KG1 (cell line): Measurements from ENCODE around the gene MARCKS.

Source experiments
- DNase-seq: peaks from one replicate; lab custom pipeline; 2025; lab: John Stamatoyannopoulos, UW

The MARCKS gene

DNA sequence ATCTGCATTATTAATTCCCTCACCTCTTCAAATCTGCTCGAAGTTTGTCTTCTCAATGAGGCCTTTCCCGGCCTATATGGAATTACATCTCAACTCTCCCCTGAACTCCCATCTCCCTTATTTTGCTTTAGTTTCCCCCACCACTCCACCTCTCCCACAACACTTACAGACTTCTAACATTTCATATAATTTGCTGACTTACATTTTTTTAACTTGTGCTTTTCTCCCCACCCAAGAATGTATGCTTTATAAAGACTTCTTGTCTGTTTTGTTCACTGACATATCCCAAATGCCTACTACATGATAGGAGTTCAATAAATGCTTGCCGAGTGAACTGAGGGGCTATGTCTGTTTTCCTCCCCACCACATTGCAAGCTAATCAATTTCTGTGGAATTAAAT is 3.9 kb upstream of the MARCKS start:
- DNase-seq: no peak

DNA sequence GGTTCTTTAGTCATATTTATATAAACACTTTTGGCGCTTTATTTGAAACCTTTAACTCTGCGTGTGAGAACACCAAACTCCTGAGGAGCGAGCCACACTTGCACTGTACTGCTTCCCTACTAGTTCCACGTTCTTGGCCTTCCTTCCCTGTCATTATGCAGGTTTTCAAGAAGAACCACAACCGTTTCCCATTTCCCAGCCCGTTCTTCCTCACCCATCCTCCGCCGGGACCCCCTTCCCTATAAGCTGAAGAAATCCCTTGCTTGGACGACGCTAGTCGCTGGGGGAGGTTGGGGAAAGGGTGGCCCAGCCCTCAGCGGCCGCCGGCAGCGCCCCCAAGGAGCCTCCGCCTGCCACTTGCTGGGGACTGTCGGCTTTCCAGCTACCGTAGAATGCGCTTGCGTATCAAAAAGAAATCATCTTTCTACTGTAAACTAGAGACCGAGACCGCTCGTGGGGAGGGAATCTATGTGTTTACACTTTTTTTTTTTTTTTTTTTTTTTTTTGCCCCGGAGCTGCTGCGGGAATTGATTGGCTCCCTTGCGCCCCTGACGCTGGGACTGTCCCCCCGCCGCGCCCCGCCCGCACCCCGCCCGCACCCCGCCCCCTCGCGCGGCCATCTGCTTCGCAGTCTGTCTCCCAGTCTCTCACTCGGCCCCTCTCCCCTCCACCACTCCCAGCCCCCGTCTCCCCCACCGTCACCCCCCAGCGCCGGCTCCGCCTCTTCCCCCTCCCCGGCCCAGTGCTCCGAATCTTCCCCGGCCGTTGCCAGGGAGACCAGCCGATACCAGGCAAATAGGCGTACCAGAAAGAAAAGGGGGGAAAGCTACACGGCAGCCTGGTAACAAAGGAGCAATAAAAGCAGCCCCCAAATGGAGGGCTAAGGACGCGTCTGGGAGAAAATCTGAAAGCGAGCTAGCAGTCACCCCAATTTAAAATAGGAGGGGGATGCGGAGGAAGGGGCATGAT is 2.3 kb upstream of the MARCKS start:
- no peak for DNase-seq

DNA sequence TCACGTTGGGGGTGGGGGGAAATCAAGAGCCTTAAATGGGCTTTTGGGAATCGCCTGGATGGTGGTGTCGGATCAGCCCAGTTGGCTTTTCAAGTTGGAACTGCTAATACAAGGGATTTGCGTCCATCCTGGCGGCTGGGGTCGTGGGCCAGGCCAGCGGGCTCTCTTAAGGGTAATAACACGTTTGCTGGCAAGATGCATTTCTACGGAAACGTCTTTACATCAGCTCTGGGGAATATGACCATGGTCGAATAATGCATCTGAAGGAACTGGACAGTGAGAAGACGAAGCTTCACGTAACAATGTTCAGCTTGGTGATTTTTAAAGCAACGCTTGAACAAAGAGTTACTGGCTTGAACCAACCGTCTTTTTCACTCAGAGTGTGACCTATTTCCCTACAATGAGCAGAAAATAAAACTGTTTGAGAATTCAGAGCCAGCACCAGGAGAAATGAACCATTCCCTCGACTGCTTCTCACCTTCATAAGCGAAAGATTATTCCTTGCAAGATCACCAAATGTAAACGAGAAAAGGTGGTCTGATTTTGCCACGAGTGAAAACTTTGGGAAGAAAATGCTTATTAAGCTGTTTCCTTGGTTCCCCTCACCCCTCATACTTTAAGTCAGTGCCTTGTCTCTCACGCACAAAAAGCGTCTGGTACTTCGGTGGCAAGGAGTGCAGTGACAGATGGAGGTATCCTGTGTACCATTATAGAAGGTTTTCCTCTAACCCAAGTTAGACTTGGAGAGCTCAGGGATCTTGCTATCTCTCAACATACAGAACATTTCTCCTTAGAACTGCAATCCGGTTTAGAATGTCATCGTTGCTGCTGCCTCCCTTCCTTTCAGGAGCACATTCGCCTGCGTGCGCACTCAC is 1.4 kb upstream of the MARCKS start:
- DNase-seq: peak; percentile 58

GRCh38 chr6:113856375-113856624 is 845 bp upstream of the MARCKS start:
- peak; percentile 58 for DNase-seq

DNA sequence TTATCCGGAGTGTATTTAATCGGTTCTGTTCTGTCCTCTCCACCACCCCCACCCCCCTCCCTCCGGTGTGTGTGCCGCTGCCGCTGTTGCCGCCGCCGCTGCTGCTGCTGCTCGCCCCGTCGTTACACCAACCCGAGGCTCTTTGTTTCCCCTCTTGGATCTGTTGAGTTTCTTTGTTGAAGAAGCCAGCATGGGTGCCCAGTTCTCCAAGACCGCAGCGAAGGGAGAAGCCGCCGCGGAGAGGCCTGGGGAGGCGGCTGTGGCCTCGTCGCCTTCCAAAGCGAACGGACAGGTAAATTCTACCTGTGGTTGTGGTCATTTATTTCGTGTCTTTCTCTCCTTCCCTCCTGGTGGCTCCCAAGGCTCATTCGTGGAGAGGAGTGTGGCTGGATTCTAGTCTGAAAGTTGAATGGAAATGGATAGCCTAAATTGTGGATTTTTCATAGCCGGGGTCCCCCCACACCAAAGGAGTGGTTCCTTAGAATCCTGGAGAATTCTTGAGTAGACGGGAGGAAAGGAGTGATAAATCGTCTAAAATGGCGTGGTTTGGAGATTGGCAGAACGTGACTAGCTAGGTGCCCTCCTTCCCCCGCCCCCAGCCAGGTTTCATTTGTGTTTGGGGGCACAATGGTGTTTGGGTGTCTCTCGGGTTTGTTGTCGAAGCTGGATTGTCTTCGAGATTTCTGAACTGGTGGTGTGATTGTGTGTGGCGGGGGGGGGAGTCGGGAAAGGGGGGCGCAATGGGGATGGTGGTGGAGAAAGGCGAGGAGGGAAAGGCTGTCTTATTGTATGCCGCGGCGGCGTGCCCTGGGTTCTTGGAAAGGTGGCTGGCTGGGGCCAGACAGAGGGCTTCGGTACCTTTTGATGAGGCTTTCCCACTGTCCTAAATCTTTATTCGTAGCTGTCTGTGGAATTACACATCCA is 673 bp downstream of the MARCKS start:
- DNase-seq: no peak

DNA sequence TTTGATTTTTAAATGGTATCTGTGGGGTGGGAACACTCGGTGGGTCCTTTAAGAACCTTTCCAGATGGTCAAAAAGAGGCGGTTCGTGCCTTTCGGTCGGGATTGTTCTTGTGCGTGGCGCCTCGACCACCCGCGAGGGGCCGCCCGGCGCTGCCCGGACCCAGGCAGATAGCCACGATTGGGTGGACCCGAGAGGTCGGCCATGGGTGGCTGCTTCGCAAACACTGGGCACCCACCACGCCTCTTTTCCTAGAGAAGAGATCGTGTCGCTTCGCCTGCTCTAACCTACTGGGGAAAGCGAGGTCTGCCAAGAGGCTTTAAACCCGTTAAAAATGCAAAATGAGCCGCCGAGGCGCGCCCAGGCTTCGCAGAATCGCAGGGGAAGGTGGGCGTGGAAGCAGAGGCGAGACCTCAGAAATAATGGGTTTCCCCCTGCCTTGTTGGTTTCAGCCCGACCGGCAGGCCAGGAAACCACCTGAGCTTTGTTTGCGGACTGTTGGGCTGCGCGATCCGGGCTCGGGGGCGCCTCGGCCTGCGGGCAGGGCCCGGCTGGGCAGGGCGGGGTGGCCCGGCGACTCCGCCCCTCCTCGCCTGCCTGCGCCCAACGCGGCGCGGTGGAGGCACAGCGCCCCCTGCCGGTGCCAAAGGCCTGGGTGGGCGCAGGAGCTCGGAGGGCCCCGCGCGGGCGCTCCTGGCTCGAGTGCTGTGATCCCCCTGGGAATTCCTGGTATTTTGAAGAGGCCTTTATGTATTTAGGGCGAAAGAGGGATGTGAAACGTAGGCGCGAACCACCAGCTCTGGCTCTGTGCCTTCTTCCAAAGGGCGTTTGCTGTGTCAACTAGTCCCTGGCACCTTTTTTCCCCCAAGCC is 1.6 kb downstream of the MARCKS start:
- peak; percentile 81 for DNase-seq

- no peak for DNase-seq
Observed at GRCh38 chr6:113859349-113860180, 2.4 kb downstream of the MARCKS start.

- no peak for DNase-seq
Observed at GRCh38 chr6:113860181-113860955, 3.2 kb downstream of the MARCKS start.

GRCh38 chr6:113862112-113862511 is 5.0 kb downstream of the MARCKS start:
- DNase-seq: no peak

GRCh38 chr6:113870917-113871316 is 13.8 kb downstream of the MARCKS start:
- DNase-seq: no peak

- DNase-seq: no peak
Observed at GRCh38 chr6:113871975-113872374, 14.8 kb downstream of the MARCKS start.

DNA sequence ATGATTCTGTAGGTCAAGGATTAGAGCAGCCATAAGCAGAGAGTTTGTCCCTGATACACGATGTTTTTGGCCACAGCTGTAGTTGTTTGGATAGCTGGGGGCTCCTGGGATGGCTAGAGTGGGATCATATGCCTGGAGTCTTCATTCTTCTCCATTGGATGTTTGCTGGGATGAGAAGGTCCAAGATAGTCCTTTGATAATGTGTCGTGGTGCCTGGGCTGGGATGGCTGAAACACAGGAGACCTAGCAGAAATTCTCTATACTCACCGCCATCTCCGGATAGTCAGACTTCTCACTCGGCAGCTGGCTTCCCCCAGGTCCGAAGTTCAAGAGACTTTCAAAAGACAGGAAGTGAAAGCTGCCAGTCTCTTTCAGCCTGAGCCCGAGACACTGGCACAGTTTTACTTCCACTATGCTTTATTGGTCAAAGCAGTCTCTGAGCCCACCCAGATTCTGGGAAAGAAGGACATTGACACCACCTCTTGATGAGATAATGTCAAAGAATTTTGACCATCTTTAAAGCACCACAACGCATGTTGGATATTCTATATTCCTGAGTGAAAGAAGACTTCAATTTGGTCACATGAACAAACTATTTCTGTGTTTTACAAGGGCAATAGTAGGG is 16.0 kb downstream of the MARCKS start:
- peak; percentile 44 for DNase-seq

- no peak for DNase-seq
Observed at GRCh38 chr6:113875470-113875869, 18.3 kb downstream of the MARCKS start.

GRCh38 chr6:113876695-113877094 is 19.6 kb downstream of the MARCKS start:
- DNase-seq: no peak

DNA sequence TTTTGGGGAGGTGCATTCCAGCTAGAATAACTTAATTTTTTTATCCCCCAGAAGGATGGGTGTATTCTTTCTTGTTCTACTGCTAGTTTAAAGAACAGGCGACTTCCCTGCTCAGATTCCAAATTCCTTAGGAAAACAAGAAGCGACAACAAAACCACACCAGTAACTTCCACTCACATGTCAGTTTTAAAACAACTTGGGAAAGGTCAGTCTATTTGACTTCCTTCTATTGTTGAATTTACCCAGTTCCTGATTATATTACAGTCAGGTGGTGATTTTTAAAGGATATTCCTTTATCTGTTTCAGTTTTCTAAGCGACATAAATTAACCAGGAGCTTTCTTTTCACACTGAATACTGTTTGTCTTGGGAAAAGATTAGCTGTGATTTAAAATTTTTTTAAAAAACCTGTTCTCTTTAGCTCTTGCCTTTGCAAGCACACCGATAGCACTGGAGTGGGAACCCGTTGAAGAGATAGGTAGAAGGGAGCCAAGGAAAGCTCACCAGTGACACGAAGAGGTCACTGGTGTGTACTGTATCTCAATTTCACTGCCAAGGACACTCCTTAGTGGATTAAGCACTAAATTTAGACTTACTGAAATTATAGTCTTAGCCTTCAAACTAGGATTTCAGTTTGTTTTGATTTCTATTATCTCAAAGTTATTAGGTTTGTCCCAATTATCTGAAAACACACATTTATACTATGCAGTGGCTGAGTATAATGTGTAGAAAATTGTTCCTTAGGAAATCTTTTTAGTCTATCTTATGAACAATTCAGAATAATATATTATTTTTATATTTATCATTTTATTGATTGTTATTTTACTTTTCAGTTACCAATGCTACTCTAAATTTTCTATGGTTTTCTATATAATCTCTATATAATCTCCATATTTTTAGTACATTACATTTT is 22.3 kb downstream of the MARCKS start:
- DNase-seq: peak; percentile 18

DNA sequence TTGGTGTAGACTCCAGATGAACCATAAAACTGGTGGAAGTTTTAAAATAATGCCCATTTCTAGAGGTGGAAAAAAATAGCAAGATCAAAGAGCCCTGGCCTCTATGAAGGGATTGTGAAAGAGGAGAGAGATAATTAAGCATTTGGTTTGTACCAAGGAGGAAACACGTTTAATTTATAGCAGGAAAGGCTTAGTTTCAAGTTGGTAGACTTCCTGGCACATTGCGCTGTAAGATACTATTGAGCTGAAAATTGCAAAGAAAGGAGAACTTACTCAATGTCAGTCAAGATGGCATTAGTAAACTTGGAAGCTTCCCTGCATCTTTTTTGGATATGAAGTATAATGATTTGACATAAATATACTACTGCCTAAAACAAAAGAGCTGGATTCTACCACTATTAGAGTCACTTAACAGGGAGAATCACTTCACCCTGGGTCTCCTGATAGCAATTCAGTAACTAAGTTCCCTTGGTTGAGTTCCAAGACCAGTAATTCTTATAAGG is 24.4 kb downstream of the MARCKS start:
- DNase-seq: peak; percentile 50

GRCh38 chr6:113882336-113883022 is 25.3 kb downstream of the MARCKS start:
- DNase-seq: no peak
